GM18520 (cell line): ENCODE data around the gene BCL2.
A peak's percentile ranks its signal among the peaks of the same experiment; 100 is the strongest.

Source experiments
- ATAC-seq: cut with Tn5 transposase; IDR thresholded peaks from one replicate; pipeline ENCODE4 v1.9.1; 2021; ENCODE audit not compliant: unreplicated experiment

BCL2 gene

GRCh38 chr18:63126134-63127069 lies 193.2 kb downstream of the BCL2 start:
- ATAC-seq, result no peak

- no peak for ATAC-seq
Measured at GRCh38 chr18:63120620-63121019, 198.9 kb downstream of the BCL2 start.

DNA sequence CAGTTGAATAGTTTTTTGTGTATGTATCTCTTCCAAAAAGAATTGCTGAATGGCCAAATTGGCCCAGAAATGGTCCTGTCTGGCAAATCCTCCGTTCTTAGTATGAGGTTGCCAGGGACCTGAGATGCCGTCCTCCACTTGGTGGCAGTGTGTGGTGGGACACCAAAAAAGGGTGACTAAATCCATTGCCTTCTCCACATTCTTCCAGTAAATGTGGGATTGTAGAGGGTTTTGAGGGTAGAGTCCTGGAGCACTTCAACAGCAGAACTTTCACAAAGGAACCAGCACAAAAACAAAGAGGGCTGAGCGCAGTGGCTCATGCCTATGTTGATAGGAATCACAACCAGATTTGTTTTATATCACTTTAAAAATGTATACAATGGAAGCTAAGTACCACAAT lies 199.9 kb downstream of the BCL2 start:
- no peak for ATAC-seq

DNA sequence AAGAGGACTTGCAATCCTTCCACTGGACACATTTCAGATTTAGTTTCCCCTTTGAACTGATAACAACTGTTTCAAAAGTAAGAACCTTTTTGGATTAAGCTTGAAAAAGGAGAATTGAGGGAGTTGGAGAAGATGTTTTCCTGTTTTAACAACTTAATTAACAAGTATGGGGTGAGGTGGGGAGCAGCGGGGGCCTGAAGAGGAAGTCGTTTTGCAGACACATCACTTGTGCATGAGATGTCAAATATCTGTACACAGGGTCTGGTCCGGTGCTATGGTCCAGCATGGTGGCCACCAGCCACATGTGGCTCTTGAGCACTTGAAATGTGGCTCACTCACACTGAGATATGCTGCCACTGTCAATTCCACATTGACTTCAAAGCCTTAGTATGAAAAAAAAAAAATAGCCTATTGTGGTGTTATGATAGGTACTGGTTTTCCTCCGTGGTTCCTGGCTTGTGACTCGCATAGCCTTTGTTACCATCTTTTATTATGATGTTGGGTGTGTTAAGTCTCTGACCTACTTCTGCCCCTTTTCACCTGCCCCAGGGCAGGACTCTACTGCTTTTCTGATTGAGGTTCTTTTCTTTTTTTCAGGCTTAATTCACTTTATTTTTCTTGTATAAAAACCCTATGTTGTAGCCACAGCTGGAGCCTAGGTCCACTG lies 205.5 kb downstream of the BCL2 start:
- ATAC-seq, result no peak

DNA sequence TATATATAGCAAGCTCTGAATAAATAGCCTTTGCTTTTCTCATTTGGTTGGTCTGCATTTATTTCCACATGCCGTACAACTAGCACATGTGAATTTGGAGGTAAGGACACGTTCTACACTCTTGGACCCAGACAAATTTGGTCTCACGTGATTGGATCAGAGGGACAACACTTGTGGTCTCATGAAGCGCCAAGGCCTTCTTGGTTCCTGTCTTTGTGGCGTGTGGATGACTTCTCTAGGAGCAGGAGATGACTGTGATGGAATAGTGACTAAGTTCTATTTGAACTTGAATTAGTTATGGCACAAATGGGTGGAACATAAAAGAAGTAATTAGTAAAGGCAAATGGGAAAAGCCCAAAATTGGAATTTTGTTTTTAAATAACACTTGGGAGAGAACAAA lies 206.9 kb downstream of the BCL2 start:
- ATAC-seq, result no peak

- ATAC-seq, result no peak
Measured at GRCh38 chr18:63111671-63112402, 207.7 kb downstream of the BCL2 start.

GRCh38 chr18:63109802-63110201 lies 209.8 kb downstream of the BCL2 start:
- no peak for ATAC-seq

GRCh38 chr18:63109022-63109421 lies 210.5 kb downstream of the BCL2 start:
- no peak for ATAC-seq

GRCh38 chr18:63107931-63108330 lies 211.6 kb downstream of the BCL2 start:
- no peak for ATAC-seq

DNA sequence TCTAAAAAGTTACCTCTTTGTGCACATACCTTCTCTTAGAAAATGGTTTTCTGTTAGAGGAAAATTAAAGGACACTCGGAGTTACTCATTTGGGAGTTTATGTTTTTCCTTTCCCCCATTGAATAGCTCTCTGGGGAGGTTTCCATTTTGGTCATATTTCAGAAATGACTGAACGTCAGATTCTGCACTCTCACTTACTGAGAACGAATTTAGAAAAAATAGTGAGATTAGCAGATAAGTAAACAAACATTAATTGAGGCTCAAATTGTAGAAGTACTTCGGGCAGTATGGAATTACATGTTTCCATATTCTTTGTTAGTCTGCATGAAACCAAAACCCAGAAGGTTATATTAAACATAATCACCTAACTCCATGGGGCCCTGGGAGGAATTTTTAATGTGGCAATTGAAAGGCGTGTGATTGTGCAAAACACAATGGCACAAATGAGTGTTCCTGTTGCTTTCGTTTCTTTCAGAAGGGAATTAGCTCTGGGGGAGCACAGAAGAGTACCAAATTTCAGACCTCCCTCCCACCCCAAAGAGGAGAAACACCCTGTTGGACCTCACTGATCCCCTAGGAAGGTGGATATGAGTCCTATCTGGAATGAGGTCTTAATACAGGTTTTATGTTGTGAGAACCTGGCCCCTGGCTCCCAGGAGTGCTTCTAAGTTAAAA lies 212.3 kb downstream of the BCL2 start:
- ATAC-seq, result peak; percentile 18

GRCh38 chr18:63106727-63107126 lies 212.8 kb downstream of the BCL2 start:
- peak; percentile 6 for ATAC-seq

GRCh38 chr18:63105636-63106316 lies 213.8 kb downstream of the BCL2 start:
- peak; percentile 61 for ATAC-seq

DNA sequence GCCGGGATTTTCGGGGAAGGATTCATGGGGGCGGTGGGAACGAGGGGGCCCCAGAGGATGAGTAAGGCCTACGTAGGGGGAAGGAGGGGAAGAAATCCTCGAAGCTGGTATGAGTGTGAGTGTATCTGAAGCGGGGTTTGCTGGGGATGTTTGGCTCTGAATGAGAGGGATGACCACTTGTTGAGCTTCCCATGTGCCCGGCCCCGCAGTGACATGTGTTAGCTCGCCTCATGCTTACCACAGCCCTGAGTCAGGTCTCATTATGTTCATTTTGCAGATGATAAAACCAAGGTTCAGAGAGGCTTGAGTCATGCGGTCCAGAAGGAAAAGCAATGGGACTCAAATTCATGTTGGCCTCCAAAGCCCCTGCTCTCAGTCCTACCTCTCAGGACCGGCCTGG lies 214.7 kb downstream of the BCL2 start:
- no peak for ATAC-seq

- ATAC-seq, result no peak
Measured at GRCh38 chr18:63102941-63103744, 216.4 kb downstream of the BCL2 start.

DNA sequence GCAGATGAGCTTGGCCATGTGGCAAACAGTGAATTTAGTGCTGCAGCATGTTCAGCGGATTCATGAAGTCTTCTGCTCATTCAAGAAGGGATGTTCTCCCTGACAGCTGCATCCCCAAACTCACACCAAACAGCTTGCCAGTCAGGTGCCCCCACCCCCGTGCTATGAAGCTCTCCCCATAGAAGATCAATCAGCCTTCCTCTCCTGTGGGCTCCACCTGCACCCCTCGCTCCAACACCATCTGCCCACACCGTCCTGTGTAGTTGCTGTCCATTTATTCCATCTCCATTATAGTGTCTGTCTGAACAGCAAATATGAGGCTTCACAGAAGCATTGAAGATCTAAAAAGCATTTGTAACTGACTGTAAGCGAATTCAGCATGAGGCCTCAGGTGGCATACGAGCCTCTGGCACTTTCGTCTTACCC lies 218.9 kb downstream of the BCL2 start:
- ATAC-seq, result no peak

GRCh38 chr18:63099848-63100629 lies 219.5 kb downstream of the BCL2 start:
- peak; percentile 52 for ATAC-seq

DNA sequence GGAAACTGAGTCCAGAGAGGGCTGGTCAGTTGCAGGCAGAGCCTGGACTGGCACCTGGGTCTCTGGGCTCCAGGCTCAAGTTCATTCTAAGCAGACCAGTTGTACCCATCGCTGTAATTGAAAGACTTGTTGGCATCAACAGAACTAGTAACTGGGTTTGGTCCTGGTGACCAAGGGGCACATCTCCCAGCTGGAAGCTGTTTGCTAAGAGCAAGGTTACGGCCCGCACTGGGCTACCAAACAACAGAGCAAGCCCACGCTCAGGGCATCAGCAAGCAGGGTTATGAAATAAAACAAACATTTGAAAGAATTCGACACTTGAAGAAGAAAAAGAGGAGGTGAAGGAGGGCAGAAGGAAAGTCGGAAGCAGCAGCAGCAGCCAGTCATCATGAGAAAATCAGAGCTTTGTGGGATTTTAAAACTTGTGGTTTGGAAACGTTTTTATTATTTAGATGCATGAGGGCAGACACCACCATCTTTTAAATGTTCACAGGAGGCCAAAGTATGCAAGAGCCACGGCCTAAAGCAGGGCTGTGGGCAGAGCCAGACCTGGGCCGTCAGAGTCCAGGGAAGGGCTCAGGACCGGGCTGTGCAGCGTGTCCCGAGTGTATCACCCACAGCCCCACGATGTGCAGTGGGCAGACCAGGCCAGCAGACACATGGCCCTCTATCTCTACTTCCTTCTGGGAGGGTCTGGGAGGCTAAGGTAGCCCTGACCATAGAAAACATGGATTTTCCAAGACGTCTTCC lies 220.3 kb downstream of the BCL2 start:
- ATAC-seq, result no peak
